T-helper 17 cell (primary cell): ENCODE measurements around the gene PARVB. TPM values are rescaled to one million over a fixed set of nuclear protein-coding genes. Genes with fewer than 3 reads are reported as not detected.
"Not testable (repeated sequence)": the region's sequence is repeated elsewhere in the genome, so short reads cannot be mapped to it uniquely, and the experiment has no call there.

Experiments
- ATAC-seq: fragments of 150-1000 bp; cut with Tn5 transposase; 2 replicates; pipeline ENCODE4 v1.10.0; 2021; ENCODE audit warnings: mild to moderate bottlenecking, moderate library complexity
- DNase-seq, 3 donors: peaks; one replicate each; pipeline versions ENCODE4 v3.0.0 to v3.0.0-alpha.2; 2020 to 2021
- H3K9me3 ChIP-seq: one replicate; pipeline ENCODE4 v1.7.0; 2013; ENCODE audit warnings: low read length, mild to moderate bottlenecking; ENCODE audit not compliant: control insufficient read depth, poor library complexity, severe bottlenecking
- H3K27ac Mint-ChIP-seq: one replicate; pipeline ENCODE4 v1.8.0; 2022; ENCODE audit warnings: mild to moderate bottlenecking, moderate library complexity, mixed read lengths
- H3K27me3 Mint-ChIP-seq: one replicate; pipeline ENCODE4 v1.8.0; 2022; ENCODE audit warnings: mixed read lengths
- H3K36me3 Mint-ChIP-seq: one replicate; pipeline ENCODE4 v1.8.0; 2022; ENCODE audit warnings: low read depth, mixed read lengths
- H3K4me1 Mint-ChIP-seq: one replicate; pipeline ENCODE4 v1.8.0; 2022; ENCODE audit warnings: mild to moderate bottlenecking, mixed read lengths
- H3K4me3 Mint-ChIP-seq: one replicate; pipeline ENCODE4 v1.8.0; 2022; ENCODE audit warnings: mild to moderate bottlenecking, moderate library complexity, mixed read lengths
- total RNA-seq, 4 donors: library from RNA in 2 of 4; stranded (reverse) in 2 of 4; gene quantifications; one replicate each; pipeline ENCODE4 v1.2.3 and lab custom pipeline; 2022 to 2026

Gene PARVB
- total RNA-seq, 2 donors from 2014 or later = 14.6 to 36.4 TPM

DNA sequence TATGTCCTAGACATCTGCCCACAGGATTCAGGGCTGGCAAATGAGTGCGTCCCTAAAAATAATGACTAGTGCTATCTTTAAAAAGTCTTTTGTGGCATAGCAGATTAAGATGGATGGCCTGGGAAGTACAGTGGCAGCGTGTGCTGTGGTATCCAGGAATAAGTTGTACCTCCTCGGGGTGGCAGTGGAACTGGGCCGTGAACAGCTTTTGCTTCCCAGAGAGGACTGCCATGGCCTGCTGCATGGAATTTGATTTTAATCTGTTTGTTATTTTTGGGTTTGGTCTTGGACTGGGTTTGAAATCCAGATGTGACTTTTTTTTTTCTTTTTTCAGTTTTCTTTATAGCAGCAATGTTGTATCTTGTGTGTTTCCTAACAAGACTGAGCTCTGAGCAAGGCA is 85.3 kb downstream of the PARVB start:
- ATAC-seq (no peak), DNase-seq (no peak)
- no peak overlapping the region for H3K4me3 Mint-ChIP-seq
- no peaks in the 10 kb centered on the region for H3K36me3 Mint-ChIP-seq
- peaks cover 6% of the 10 kb centered on the region for H3K4me1 Mint-ChIP-seq
- H3K9me3 ChIP-seq = no peaks in the 10 kb centered on the region
- no peak overlapping the region for H3K27ac Mint-ChIP-seq
- H3K27me3 Mint-ChIP-seq = no peaks in the 10 kb centered on the region

DNA sequence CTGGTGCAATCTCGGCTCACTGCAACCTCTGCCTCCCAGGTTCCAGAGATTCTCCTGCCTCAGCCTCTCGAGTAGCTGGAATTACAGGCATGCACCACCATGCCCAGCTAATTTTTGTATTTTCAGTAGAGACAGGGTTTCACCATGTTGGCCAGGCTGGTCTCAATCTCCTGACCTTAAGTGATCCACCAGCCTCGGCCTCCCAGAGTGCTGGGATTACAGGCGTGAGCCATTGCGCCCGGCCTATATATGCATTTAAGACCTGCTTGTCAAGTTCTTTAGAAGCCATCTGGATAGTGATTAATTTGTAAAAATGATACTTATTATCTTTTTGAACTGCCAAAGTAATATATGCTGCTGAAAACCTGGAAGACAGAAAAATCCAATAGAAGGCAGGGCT is 86.6 kb downstream of the PARVB start:
- H3K4me1 Mint-ChIP-seq, H3K27ac Mint-ChIP-seq, H3K36me3 Mint-ChIP-seq, ATAC-seq, H3K27me3 Mint-ChIP-seq, H3K9me3 ChIP-seq, H3K4me3 Mint-ChIP-seq, DNase-seq: not testable (repeated sequence)

DNA sequence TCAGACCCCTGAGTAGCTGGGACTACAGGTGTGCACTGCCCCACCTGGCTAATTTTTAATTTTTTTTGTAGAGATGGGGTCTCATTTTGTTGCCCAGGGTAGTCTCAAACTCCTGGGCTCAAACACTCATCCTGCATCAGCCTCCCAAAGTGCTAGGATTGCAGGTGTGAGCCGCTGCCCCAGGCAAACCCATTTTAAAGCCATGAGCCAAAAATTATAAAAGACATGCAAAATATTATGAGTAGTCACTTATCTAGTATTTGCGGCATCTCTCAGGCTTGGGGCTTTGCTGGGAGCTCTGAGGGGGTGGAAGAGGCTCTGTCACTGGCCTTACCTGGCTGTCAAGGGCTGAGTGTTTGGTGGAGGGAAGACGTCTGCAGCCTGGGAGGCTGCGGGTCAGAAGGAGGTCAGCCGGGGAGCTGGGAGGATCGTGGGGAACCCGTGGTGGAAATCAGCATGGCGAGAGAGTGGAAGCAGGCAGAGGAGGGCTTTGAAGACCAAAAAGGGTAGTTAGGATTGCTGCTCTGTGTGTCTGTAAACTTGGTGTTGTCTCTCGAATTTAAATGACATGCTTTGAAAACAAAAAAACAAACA is 87.6 kb downstream of the PARVB start:
- Mint-ChIP-seq H3K27me3 (no peaks in the 10 kb centered on the region), H3K4me3 (no peak overlapping the region), H3K36me3 (no peaks in the 10 kb centered on the region), H3K4me1 (peaks cover 7% of the 10 kb centered on the region), H3K27ac (no peak overlapping the region)
- DNase-seq = no peak
- no peaks in the 10 kb centered on the region for H3K9me3 ChIP-seq
- no peak for ATAC-seq

DNA sequence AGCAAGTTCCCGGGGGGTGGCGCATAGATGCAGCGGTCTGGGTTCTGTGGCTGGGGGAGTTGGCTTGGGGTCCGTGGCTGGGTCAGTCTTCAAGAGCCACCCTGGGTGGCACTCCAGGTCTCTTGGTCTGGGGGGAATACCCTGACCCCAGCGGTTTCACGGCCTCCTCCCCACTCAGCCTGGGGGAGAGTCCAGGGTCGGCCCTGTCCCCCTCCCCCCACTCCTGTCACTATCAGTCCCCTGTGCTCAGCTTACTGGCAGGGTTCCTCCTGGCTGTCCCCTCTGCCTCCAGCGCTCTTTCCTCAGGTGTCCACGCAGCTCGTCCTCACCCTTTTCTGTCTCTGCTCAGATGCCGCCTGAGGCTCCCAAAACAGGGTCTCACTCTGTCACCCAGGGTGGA is 88.1 kb downstream of the PARVB start:
- DNase-seq (no peak), ATAC-seq (no peak)
- peaks cover 7% of the 10 kb centered on the region for H3K4me1 Mint-ChIP-seq
- no peaks in the 10 kb centered on the region for H3K9me3 ChIP-seq
- no peaks in the 10 kb centered on the region for H3K36me3 Mint-ChIP-seq
- H3K4me3 Mint-ChIP-seq = no peak overlapping the region
- H3K27ac Mint-ChIP-seq = no peak overlapping the region
- no peaks in the 10 kb centered on the region for H3K27me3 Mint-ChIP-seq

- DNase-seq (no peak), ATAC-seq (no peak)
- Mint-ChIP-seq H3K4me3 (no peak overlapping the region), H3K36me3 (peaks cover 6% of the 10 kb centered on the region), H3K27ac (no peak overlapping the region), H3K27me3 (no peaks in the 10 kb centered on the region), H3K4me1 (peaks cover 7% of the 10 kb centered on the region)
- no peaks in the 10 kb centered on the region for H3K9me3 ChIP-seq
Measured at GRCh38 chr22:44116331-44116730, 92.2 kb downstream of the PARVB start.

DNA sequence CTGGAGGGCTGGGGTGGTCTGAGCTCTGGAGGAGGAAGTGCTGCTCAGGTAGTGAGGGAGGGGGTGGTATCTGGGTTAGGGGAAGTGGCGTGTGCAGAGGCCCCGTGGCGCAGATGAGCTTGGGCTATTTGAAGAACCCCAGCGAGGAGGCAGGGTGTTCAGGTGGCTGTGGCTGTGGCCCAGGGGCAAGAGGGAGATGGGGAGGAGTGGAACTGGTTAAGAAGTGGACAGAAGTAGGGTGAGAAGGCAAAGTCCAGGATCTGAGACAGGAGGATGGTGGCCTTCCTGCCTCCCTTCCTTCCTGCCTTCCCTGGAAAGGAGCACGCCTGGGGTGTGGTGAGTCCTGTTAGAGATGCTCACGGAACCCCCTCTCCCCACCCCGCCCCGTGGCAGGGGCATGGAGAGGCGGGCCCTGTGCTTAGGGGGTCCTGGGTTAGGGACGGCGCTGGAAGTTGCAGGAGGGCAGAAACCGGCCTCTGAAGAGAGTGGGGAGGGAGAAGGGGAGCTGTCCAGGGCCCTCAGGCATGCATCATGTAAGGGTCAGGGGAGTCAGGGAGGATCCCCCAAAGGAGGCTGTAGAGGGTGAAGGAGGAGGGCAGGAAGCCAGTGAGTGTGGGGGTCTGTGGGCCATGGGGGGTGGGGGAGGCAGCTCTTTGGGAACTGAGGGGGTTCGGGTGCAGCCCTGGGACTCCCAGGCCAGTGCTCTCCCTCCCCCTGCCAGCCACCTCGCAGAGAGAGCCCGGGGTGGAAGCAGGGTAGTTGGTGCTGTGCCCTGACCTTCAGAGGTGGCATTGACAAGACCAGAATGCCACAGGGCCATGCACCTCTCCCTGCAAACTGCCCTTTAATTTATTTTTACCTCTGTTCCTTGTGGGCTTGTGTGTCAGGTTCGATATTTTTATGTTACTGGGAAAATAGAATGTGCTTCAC is 92.9 kb downstream of the PARVB start:
- no peaks in the 10 kb centered on the region for H3K27me3 Mint-ChIP-seq
- no peak overlapping the region for H3K4me3 Mint-ChIP-seq
- ATAC-seq (no peak), DNase-seq (no peak)
- H3K9me3 ChIP-seq = no peaks in the 10 kb centered on the region
- H3K36me3 Mint-ChIP-seq = peaks cover 6% of the 10 kb centered on the region
- peaks cover 7% of the 10 kb centered on the region for H3K4me1 Mint-ChIP-seq
- no peak overlapping the region for H3K27ac Mint-ChIP-seq

- Mint-ChIP-seq H3K36me3 (peaks cover 8% of the 10 kb centered on the region), H3K4me1 (peaks cover 7% of the 10 kb centered on the region), H3K4me3 (no peak overlapping the region), H3K27me3 (no peaks in the 10 kb centered on the region), H3K27ac (no peak overlapping the region)
- DNase-seq (no peak), ATAC-seq (no peak)
- H3K9me3 ChIP-seq = no peaks in the 10 kb centered on the region
Measured at GRCh38 chr22:44117746-44118145, 93.6 kb downstream of the PARVB start.

- H3K4me3 Mint-ChIP-seq = no peak overlapping the region
- DNase-seq (no peak), ATAC-seq (no peak)
- peaks cover 8% of the 10 kb centered on the region for H3K36me3 Mint-ChIP-seq
- no peaks in the 10 kb centered on the region for H3K9me3 ChIP-seq
- no peak overlapping the region for H3K27ac Mint-ChIP-seq
- H3K4me1 Mint-ChIP-seq = peaks cover 7% of the 10 kb centered on the region
- H3K27me3 Mint-ChIP-seq = no peaks in the 10 kb centered on the region
Measured at GRCh38 chr22:44118645-44119315, 94.7 kb downstream of the PARVB start.

GRCh38 chr22:44119669-44120313 is 95.7 kb downstream of the PARVB start:
- no peaks in the 10 kb centered on the region for H3K9me3 ChIP-seq
- Mint-ChIP-seq H3K27me3 (no peaks in the 10 kb centered on the region), H3K36me3 (peaks cover 8% of the 10 kb centered on the region), H3K4me3 (no peak overlapping the region), H3K27ac (peak overlapping the region; percentile 5), H3K4me1 (peaks cover 7% of the 10 kb centered on the region)
- DNase-seq (no peak), ATAC-seq (no peak)

GRCh38 chr22:44120314-44120704 is 96.2 kb downstream of the PARVB start:
- peaks cover 7% of the 10 kb centered on the region for H3K4me1 Mint-ChIP-seq
- no peak for DNase-seq
- H3K4me3 Mint-ChIP-seq = no peak overlapping the region
- H3K36me3 Mint-ChIP-seq = peaks cover 8% of the 10 kb centered on the region
- no peak overlapping the region for H3K27ac Mint-ChIP-seq
- H3K9me3 ChIP-seq = no peaks in the 10 kb centered on the region
- H3K27me3 Mint-ChIP-seq = no peaks in the 10 kb centered on the region
- ATAC-seq = no peak

DNA sequence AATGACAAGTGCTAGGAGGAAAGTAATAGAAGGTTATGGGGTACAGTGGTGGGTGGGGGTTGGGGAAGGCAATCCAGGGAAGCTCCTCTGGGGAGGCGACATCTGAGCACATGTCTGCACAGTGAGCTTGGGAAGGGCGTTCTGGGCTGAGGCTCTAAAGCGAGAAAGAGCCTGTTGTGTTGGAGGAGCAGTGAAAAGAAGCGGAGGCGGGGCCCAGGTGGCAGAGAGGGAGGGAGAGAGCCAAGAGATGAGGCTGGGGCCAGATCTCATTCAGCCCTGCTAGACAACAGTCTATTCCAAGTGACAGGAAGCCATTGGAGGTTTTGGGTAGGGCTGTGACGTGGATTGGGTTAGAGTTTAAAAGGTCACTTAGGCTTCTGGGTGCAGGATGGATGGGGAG is 101.3 kb downstream of the PARVB start:
- Mint-ChIP-seq H3K4me3 (no peak overlapping the region), H3K27ac (no peak overlapping the region), H3K27me3 (no peaks in the 10 kb centered on the region), H3K36me3 (peaks cover 3% of the 10 kb centered on the region), H3K4me1 (no peaks in the 10 kb centered on the region)
- H3K9me3 ChIP-seq = no peaks in the 10 kb centered on the region
- DNase-seq = no peak
- ATAC-seq = no peak

DNA sequence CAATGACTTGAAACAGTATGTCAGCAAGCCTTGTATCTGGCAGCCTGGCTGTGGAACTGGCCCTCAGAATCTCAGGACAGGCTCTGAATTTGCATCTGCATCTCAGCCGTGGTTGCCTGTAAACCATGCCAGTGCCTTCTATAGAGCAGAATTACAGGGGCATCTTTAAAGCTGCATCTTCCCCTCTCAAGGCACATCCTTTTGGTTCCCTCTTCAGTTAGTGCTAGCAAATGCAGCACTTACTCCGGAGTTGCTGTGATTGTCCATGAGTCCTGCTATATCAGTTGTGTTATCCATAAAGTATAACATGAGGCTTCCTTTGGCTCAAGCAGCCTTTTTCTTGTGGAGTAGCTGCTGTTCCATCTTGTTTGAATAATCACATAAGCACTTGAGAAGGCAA is 102.7 kb downstream of the PARVB start:
- no peak overlapping the region for H3K4me3 Mint-ChIP-seq
- no peak overlapping the region for H3K27ac Mint-ChIP-seq
- ATAC-seq (no peak), DNase-seq (no peak)
- H3K36me3 Mint-ChIP-seq = peaks cover 6% of the 10 kb centered on the region
- H3K27me3 Mint-ChIP-seq = no peaks in the 10 kb centered on the region
- no peaks in the 10 kb centered on the region for H3K9me3 ChIP-seq
- no peaks in the 10 kb centered on the region for H3K4me1 Mint-ChIP-seq

DNA sequence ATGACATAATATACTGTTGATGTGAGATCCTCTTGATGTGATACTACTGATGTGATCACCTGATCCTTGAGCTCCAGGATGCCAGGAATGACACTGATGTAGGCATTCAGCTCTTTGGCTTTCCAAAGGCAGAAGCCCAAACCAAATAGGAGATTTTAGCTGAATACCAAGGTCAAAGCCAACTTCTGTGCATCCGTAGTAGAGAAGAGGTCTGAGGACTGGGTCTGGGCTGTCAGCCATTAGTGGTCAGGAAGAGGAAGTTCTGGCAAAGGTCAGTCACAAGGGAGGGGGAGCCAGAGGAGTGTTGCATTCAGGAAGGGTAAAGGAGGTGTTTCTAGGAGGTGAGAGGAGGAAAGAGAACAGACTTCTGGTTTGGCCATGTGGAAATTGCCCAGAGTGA is 103.3 kb downstream of the PARVB start:
- H3K27ac Mint-ChIP-seq = no peak overlapping the region
- peaks cover 3% of the 10 kb centered on the region for H3K36me3 Mint-ChIP-seq
- no peaks in the 10 kb centered on the region for H3K27me3 Mint-ChIP-seq
- no peaks in the 10 kb centered on the region for H3K9me3 ChIP-seq
- H3K4me3 Mint-ChIP-seq = no peak overlapping the region
- H3K4me1 Mint-ChIP-seq = no peaks in the 10 kb centered on the region
- ATAC-seq (no peak), DNase-seq (no peak)
